GM12891 (cell line): Measurements from ENCODE around the gene MAML2.

Source experiments
- PAX5 ChIP-seq: IDR thresholded peaks from 2 replicates; pipeline ENCODE4 v1.6.1; 2011; ENCODE audit warnings: low read length, moderate library complexity, mild to moderate bottlenecking; ENCODE audit not compliant: insufficient read depth, severe bottlenecking
- POLR2A ChIP-seq: IDR thresholded peaks from 2 replicates; pipeline ENCODE4 v1.6.1; 2011; ENCODE audit warnings: low read depth, low read length, control low read depth
- POLR2AphosphoS5 ChIP-seq: IDR thresholded peaks from 2 replicates; pipeline ENCODE4 v1.6.1; 2011; ENCODE audit warnings: low read depth, low read length, control low read depth
- SPI1 ChIP-seq: IDR thresholded peaks from 2 replicates; pipeline ENCODE4 v1.6.1; 2011; ENCODE audit warnings: low read depth, low read length, control low read depth
- TAF1 ChIP-seq: IDR thresholded peaks from 2 replicates; pipeline ENCODE4 v1.6.1; 2011; ENCODE audit warnings: low read depth, low read length, control low read depth

- TF ChIP-seq POLR2AphosphoS5 (no peak), TAF1 (no peak), POLR2A (no peak), SPI1 (peak; percentile 57), PAX5 (peak; percentile 54)
These were observed 330.7 kb downstream of the MAML2 start for GRCh38 chr11:96012086-96012824.
